ENCODE results near the gene HMOX1.

HMOX1 gene, protein sequence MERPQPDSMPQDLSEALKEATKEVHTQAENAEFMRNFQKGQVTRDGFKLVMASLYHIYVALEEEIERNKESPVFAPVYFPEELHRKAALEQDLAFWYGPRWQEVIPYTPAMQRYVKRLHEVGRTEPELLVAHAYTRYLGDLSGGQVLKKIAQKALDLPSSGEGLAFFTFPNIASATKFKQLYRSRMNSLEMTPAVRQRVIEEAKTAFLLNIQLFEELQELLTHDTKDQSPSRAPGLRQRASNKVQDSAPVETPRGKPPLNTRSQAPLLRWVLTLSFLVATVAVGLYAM

DNA sequence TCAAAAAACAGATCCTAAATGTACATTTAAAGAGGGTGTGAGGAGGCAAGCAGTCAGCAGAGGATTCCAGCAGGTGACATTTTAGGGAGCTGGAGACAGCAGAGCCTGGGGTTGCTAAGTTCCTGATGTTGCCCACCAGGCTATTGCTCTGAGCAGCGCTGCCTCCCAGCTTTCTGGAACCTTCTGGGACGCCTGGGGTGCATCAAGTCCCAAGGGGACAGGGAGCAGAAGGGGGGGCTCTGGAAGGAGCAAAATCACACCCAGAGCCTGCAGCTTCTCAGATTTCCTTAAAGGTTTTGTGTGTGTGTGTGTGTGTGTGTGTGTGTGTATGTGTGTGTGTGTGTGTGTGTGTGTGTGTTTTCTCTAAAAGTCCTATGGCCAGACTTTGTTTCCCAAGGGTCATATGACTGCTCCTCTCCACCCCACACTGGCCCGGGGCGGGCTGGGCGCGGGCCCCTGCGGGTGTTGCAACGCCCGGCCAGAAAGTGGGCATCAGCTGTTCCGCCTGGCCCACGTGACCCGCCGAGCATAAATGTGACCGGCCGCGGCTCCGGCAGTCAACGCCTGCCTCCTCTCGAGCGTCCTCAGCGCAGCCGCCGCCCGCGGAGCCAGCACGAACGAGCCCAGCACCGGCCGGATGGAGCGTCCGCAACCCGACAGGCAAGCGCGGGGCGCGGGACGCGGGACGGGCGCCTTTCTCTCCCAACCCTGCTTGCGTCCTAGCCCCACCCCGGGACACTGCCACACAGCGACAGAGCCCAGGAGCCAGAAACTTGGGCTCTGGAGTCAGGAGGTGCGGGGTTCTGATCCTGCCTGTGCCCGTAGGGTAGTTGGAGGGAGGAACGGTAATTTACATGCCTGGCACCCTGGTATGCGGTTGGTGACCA, at the start of gene HMOX1:
Gene HMOX1, plus strand, starts transcription at position 560 of the 887 bp plus-strand sequence. Its CDS starts 78 bp downstream, at position 638.
- Mint-ChIP-seq H3K27ac (no peak within 1 kb of the TSS), H3K4me1 (ENCODE audit: low read depth) (peaks cover 22% of the 10 kb centered on the region), H3K27me3 (ENCODE audit: low read depth) (peaks cover 37% of the 10 kb centered on the region), H3K36me3 (ENCODE audit: low read depth) (no peaks in the 10 kb centered on the region), H3K4me3 (peak within 1 kb of the TSS; percentile 60), H3K9me3 (no peaks in the 10 kb centered on the region)

DNA sequence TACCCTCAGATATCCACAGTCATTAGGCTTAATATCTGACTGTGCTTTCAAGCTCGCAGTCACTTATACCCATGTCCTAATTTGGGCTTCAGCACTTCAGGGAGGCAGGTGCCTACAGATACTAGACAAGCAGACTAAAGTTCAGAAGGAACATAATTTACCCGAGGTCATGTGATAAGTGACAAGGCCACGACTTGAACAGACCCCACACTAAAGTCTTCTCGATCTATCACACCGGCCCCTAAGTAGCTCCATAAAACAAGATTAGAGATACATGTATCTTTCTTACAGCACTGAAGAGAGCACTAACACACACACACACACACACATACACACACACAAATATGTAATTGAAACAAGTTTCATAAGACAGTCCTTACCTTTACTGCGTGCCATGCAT, 48.6 kb upstream of the HMOX1 start:
- H3K4me1 Mint-ChIP-seq (ENCODE audit: low read depth), result peaks cover 31% of the 10 kb centered on the region
- H3K4me3 Mint-ChIP-seq, result no peak overlapping the region
- H3K36me3 Mint-ChIP-seq (ENCODE audit: low read depth), result peaks cover 25% of the 10 kb centered on the region
- H3K9me3 Mint-ChIP-seq, result no peaks in the 10 kb centered on the region
- H3K27ac Mint-ChIP-seq, result no peak overlapping the region
- H3K27me3 Mint-ChIP-seq (ENCODE audit: low read depth), result no peaks in the 10 kb centered on the region

DNA sequence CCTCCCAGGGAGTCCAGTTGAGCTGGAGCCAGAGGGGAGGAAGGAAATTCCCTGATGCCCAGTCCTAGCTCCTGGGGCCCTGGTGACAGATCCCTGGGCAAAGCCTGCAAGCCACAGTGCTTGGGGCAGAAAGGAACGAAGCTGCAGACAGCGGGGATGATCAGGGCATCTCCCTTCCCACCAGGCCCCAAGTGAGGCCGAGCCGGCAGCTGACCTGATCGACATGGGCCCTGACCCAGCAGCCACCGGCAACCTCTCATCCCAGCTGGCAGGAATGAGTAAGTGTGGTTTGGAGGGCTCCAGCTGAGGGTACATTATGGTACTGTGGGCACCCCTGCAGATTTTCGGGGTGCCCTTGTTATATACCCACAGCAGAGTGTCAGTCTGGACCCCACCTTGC, 47.7 kb upstream of the HMOX1 start:
- H3K27ac Mint-ChIP-seq, result no peak overlapping the region
- H3K4me1 Mint-ChIP-seq (ENCODE audit: low read depth), result peaks cover 30% of the 10 kb centered on the region
- no peaks in the 10 kb centered on the region for H3K9me3 Mint-ChIP-seq
- peaks cover 27% of the 10 kb centered on the region for H3K36me3 Mint-ChIP-seq (ENCODE audit: low read depth)
- no peak overlapping the region for H3K4me3 Mint-ChIP-seq
- H3K27me3 Mint-ChIP-seq (ENCODE audit: low read depth), result no peaks in the 10 kb centered on the region

DNA sequence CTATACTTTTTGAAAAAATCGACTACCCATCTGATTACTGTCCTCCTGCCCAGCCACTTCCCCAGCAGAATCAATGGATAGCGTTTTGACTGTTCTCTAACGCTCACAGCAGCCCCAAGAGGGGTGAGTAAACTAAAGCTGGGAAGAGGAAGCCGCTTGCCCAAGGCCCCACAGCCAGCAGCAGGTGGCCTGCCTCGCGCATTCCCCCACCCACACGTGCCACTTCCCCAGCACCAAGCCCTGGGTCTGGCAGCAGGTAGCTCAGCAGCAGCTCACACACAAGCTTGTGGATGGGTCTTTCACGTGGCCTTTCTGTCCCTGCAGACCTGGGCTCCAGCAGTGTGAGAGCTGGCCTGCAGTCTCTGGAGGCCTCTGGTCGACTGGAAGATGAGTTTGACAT, 46.9 kb upstream of the HMOX1 start:
- Mint-ChIP-seq H3K9me3 (no peaks in the 10 kb centered on the region), H3K4me3 (no peak overlapping the region), H3K36me3 (ENCODE audit: low read depth) (peaks cover 27% of the 10 kb centered on the region), H3K27ac (peak overlapping the region; percentile 31), H3K4me1 (ENCODE audit: low read depth) (peaks cover 29% of the 10 kb centered on the region), H3K27me3 (ENCODE audit: low read depth) (no peaks in the 10 kb centered on the region)

DNA sequence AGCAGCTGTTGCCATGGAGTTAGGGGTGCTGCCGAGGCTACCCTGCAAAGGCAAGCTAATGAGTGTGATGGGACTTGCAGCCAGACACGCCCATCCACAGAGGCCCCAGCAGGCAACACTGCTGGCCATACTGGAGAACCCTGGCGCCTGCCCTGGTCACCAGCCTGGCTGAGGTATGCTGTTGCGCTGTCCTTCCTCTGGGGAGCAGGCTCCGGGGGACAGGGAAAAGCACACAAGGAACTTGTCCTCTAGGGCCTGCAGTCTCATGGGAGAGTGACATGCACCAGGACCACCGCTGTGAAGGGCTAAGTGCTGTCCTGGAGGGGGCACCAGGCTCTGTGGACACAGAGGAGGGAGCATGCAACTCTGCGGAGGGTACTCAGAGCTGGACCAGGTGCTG, 45.4 kb upstream of the HMOX1 start:
- Mint-ChIP-seq H3K27ac (peak overlapping the region; percentile 72), H3K9me3 (no peaks in the 10 kb centered on the region), H3K27me3 (ENCODE audit: low read depth) (no peaks in the 10 kb centered on the region), H3K4me3 (no peak overlapping the region), H3K4me1 (ENCODE audit: low read depth) (peaks cover 20% of the 10 kb centered on the region), H3K36me3 (ENCODE audit: low read depth) (peaks cover 21% of the 10 kb centered on the region)

DNA sequence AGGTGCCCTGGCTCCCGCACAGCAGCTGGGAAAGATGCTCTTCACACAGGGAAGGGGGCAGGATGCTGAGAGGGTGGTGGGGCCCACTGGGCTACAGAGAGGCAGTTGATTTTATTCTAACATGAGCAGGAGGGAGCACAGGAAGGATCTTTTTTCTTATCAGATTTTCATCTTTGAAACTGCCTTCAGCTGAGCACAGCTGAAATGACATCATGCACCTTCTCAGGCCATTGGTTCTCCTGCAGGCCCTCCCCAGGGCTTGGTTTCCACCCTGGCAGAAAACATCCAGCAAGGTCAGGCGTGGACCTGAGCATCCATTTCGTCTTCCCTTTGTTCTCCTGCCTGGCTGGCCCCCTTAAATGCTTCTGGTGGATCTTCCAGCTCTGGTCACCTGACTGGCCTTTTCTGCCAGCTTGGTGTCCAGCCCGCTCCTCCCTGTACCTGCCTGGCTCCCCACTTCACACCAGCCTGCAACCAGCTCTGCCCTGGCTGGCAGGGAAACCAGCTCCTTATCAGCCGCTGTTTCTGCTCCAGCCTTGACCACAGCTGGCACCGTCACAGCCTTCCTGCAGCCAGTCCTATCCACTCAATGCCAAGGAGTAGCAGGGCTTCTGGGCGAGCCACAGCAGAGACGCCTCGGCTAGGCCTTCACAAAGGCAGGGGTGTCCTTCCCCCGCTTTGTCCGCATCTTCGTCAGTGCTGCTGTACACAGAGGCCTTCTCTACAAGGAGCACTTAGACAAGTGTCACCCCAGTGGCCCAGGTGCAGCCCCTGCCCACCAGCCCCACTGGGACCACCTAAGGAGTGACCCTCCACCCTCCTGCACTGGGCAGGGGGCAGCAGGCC, 44.7 kb upstream of the HMOX1 start:
- no peak overlapping the region for H3K4me3 Mint-ChIP-seq
- peaks cover 20% of the 10 kb centered on the region for H3K4me1 Mint-ChIP-seq (ENCODE audit: low read depth)
- H3K27ac Mint-ChIP-seq, result peak overlapping the region; percentile 72
- H3K36me3 Mint-ChIP-seq (ENCODE audit: low read depth), result peaks cover 20% of the 10 kb centered on the region
- H3K9me3 Mint-ChIP-seq, result no peaks in the 10 kb centered on the region
- H3K27me3 Mint-ChIP-seq (ENCODE audit: low read depth), result no peaks in the 10 kb centered on the region

DNA sequence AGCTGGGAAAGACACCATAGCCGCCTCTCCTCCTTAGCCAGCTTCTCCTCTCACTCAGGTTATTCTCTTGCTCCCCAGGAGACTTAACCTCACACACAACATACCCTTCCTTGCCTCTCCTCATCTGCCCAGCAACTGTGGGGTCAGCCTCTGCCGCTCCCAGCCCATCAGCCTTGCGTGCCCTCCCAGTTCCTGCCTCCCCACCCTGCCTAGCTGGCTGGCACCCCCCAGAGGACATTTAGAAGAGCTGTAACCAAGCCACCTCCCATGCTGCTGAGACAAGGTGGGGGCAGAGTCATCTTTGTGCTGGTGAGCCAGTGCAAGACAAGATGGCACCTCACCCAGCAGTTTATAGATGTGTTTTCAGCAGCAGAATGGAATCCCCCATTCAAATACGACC, 43.0 kb upstream of the HMOX1 start:
- Mint-ChIP-seq H3K4me1 (ENCODE audit: low read depth) (peaks cover 19% of the 10 kb centered on the region), H3K4me3 (no peak overlapping the region), H3K9me3 (no peaks in the 10 kb centered on the region), H3K27ac (peak overlapping the region; percentile 34), H3K27me3 (ENCODE audit: low read depth) (no peaks in the 10 kb centered on the region), H3K36me3 (ENCODE audit: low read depth) (peaks cover 10% of the 10 kb centered on the region)

DNA sequence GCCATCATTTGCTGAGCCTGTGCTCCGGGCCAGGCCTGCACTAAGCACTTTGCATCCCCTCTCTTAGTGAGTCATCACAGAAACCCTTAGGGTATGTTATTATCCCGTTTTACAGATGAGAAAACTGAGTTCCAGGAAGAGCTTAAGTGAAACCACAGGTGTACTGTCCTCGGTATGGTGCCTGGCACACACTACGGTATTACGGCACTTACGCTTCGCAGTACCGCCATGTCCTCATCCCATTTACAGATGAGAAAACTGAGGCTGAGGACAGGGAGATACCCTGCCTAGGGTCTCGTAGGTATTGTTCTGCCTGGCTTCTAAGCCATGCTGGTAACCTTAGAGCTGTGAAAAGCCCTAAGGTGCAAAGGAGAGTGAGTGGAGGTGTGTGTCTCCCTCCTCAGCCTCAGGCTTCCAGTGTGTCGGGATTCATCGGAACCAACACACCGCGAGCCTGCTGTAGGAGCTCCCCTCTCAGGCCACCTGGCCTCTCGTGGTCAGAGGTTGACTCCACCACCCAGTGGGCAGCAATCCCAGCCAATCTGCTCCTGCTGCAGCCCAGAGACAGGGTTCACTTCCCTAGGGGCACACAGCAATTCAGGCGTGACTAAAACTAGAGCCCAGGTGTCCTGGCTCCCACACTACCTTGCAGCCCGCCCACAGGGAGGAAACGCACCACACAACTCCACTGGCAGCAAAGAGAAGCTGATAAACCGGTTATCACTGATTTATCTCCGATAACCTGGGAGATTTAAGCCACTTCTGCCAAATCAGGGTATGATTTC, 39.6 kb upstream of the HMOX1 start:
- Mint-ChIP-seq H3K4me3 (no peak overlapping the region), H3K4me1 (ENCODE audit: low read depth) (peaks cover 4% of the 10 kb centered on the region), H3K9me3 (no peaks in the 10 kb centered on the region), H3K36me3 (ENCODE audit: low read depth) (peaks cover 15% of the 10 kb centered on the region), H3K27ac (no peak overlapping the region), H3K27me3 (ENCODE audit: low read depth) (no peaks in the 10 kb centered on the region)

DNA sequence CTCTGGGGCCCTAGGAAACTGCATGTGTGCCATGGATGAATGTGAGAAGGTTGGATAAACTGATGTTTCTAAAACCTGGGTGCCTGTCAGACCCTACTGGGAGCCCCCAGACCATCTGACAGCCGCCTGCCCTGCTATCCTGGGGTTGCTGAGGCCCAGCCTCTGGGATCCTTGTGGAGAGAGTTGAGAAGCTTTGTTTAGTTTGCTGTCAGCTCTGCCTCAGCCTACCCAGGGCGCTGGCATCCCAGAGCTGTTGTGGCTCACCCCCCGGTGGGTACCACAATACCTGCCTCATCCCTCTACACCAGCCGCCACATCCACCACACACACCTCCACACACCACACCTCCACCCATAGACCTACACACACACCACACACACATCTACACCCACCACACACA, 38.5 kb upstream of the HMOX1 start:
- H3K9me3 Mint-ChIP-seq, result no peaks in the 10 kb centered on the region
- H3K4me3 Mint-ChIP-seq, result no peak overlapping the region
- H3K27ac Mint-ChIP-seq, result no peak overlapping the region
- H3K27me3 Mint-ChIP-seq (ENCODE audit: low read depth), result no peaks in the 10 kb centered on the region
- H3K4me1 Mint-ChIP-seq (ENCODE audit: low read depth), result peaks cover 3% of the 10 kb centered on the region
- H3K36me3 Mint-ChIP-seq (ENCODE audit: low read depth), result peaks cover 15% of the 10 kb centered on the region

DNA sequence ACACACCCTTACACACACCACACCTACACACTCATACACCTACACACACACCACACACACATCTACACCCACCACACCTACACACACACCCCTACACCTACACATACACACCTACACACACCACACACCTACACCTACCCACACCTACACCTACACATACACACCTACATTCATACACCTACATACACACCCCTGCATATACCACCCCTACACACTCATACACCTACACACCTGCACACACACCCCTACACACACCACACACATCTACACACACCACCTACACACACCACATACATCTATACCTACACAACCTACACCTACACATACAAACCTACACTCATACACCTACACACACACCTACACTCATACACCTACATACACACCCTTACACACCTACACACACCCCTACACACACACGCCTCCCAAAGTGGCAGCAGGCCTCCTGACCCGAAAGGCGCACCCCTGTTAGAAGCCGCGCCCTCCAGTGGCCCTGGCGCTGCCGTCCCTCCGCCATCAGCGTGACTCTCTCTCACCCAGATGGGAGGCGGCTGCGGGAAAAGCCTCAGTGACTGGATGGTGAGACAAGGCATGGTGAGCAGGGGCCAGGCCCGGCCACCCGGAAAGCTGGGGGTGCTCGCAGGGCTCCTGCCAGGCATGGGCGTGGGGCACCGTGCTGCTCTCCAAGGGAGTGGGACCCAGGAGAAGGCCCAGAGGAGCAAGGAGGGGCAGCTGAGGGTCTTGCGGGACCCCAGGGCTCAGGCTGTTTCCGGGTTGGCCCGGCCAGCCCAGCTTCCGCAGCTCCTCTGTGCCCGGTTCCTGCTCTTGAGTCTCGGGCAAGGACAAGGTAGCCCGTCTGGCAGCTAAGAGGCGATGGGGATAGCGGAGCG, 37.0 kb upstream of the HMOX1 start:
- Mint-ChIP-seq H3K4me3 (no peak overlapping the region), H3K9me3 (no peaks in the 10 kb centered on the region), H3K27ac (no peak overlapping the region), H3K27me3 (ENCODE audit: low read depth) (no peaks in the 10 kb centered on the region), H3K36me3 (ENCODE audit: low read depth) (peaks cover 9% of the 10 kb centered on the region), H3K4me1 (ENCODE audit: low read depth) (peaks cover 3% of the 10 kb centered on the region)

DNA sequence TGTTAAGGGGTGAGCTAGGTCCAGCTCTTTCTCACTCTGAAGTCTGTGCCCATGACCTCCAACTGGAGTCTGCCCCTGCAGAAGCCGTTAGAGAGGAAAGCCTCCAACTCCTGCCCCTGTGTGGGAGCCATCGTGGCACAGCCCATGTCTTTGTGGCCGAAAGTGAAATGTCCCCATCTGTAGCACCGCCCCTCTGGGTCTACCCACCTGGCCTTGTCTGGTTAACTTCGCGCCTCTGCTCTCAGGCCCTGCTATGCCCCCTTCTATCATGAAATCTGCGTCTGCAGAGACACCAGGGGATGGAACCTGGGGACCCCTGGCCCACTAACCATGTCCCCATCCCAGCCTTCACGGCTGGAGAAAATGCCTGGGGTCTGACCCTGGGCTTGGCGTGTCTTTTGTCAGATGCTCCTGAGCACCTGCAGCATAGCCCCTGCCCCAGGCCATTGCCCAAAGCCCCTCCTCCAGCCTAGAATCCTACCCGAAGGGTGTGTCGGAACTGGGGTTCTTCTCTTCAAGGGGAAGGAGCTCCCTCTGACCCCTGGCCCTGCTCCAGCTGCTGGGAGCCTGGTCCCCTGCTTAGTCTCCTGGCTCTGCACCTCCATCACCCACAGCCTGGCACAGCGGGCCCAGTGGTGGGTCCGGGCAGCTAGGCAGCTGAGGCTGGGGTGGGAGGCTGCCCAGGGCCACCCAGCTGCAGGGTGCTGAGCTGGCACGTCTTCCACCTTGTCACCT, 35.8 kb upstream of the HMOX1 start:
- Mint-ChIP-seq H3K27me3 (ENCODE audit: low read depth) (no peaks in the 10 kb centered on the region), H3K9me3 (no peaks in the 10 kb centered on the region), H3K36me3 (ENCODE audit: low read depth) (peaks cover 8% of the 10 kb centered on the region), H3K4me1 (ENCODE audit: low read depth) (peaks cover 3% of the 10 kb centered on the region), H3K27ac (no peak overlapping the region), H3K4me3 (no peak overlapping the region)

DNA sequence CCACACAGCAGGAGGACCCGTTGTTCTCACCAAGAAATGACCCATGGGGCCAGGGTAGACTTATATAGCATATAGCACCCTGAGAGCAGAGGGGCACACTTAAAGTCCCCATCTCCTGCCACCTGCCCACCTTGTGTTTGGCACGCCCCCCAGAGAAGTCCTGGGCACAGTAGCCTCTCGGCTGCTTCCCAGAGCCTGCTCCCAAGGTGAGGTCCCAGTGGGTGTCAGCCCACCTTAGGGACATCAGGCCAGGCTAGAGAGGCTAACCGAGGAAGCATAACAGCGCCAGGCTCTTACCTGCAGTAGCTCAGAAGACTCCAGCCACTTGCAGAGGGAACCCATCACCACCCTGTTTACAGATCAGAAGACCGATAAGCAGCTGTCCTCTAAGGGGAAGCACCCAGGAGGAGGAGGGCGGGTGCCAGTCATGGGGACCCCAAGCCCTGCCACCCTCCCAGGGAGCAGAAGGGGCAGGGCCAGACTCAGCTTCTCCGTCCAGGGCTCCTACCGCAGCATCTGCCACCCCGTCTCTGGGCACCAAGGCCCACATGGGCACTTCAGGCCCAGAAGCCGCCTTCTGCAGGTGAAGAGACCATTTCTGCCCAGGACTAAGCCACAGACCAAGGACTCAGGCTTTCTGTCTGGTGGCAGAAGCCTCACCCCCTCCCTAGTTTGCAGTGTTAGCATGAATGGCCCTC, 34.9 kb upstream of the HMOX1 start:
- H3K36me3 Mint-ChIP-seq (ENCODE audit: low read depth), result peaks cover 5% of the 10 kb centered on the region
- no peak overlapping the region for H3K4me3 Mint-ChIP-seq
- H3K27me3 Mint-ChIP-seq (ENCODE audit: low read depth), result no peaks in the 10 kb centered on the region
- H3K27ac Mint-ChIP-seq, result no peak overlapping the region
- H3K4me1 Mint-ChIP-seq (ENCODE audit: low read depth), result peaks cover 3% of the 10 kb centered on the region
- H3K9me3 Mint-ChIP-seq, result no peaks in the 10 kb centered on the region

All from T-helper 1 cell treated with Interleukin-12 subunit alpha and Interleukin-12 subunit beta and Interleukin-4 antibody, amounts not matched to agents 30 μg/mL and 1 μg/mL, for 36 hours (primary cell).